Immature natural killer cell (primary cell): Measurements from ENCODE around the gene SLF2. TPM values are rescaled to one million over a fixed set of nuclear protein-coding genes. Genes with fewer than 3 reads are reported as not detected.

ENCODE experiments used
- DNase-seq, 3 donors: peaks; one replicate each; pipeline ENCODE4 v3.0.0; 2022; ENCODE audit warnings: mixed read lengths in 1 of 3
- H3K27ac Mint-ChIP-seq, 6 donors: one replicate each; pipeline ENCODE4 v1.8.0; 2020; ENCODE audit warnings: mixed read lengths in 6 of 6, mild to moderate bottlenecking in 5 of 6, inconsistent platforms in 4 of 6, moderate library complexity in 3 of 6
- H3K27me3 Mint-ChIP-seq, 3 donors: one replicate each; pipeline ENCODE4 v1.8.0; 2020 to 2021; ENCODE audit warnings: low read depth in 3 of 3, mild to moderate bottlenecking in 3 of 3, mixed read lengths in 3 of 3, moderate library complexity in 3 of 3, inconsistent platforms in 1 of 3
- H3K36me3 Mint-ChIP-seq, 3 donors: one replicate each; pipeline ENCODE4 v1.8.0; 2020; ENCODE audit warnings: mixed read lengths in 3 of 3, inconsistent platforms in 2 of 3, mild to moderate bottlenecking in 2 of 3
- H3K4me1 Mint-ChIP-seq, 2 donors: one replicate each; pipeline ENCODE4 v1.8.0; 2020; ENCODE audit warnings: inconsistent platforms in 2 of 2, mild to moderate bottlenecking in 2 of 2, mixed read lengths in 2 of 2, moderate library complexity in 1 of 2
- H3K4me3 Mint-ChIP-seq, 5 donors: one replicate each; pipeline ENCODE4 v1.8.0; 2020; ENCODE audit warnings: mild to moderate bottlenecking in 5 of 5, mixed read lengths in 5 of 5, inconsistent platforms in 3 of 5, moderate library complexity in 3 of 5
- H3K9me3 Mint-ChIP-seq, 6 donors: one replicate each; pipeline ENCODE4 v1.8.0; 2020; ENCODE audit warnings: mild to moderate bottlenecking in 6 of 6, mixed read lengths in 6 of 6, inconsistent platforms in 4 of 6, moderate library complexity in 3 of 6
- polyA plus RNA-seq, 3 donors: library from polyadenylated mRNA; unstranded; fragments of 300-500 nt; fragmentation: Illumina TruSeq; gene quantifications; one replicate each; pipeline ENCODE4 v1.2.3, GENCODE V29; 2021

Gene SLF2
- polyA plus RNA-seq, 3 donors from 2014 or later, result 6.1 to 21.3 (median 8.9) TPM

DNA sequence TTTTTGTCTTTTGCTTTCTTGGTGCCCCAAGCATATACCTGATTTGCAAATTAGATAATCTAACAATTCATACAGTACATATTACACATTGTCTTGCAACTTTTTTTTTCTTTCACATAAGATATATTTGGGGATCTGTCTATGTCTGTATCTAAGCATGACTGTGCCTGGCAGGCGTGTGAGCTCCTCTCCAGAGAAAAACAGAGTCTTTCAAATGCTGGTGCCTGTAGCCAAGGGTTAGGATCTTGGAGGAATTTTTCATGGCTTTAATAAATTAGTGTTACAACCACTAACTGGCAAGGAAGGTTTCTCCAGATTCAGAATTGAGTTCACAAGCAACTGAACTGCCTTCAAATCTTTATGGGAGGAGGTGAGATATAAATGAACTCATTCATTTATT lies 14.8 kb upstream of the SLF2 start:
- H3K27me3 Mint-ChIP-seq, result peaks cover 2 to 18% (median 6%) of the 10 kb centered on the region in 3 donors
- DNase-seq, result no peak
- H3K4me3 Mint-ChIP-seq, result no peak overlapping the region
- H3K4me1 Mint-ChIP-seq, result no peaks in the 10 kb centered on the region
- H3K36me3 Mint-ChIP-seq, result no peaks in the 10 kb centered on the region
- H3K9me3 Mint-ChIP-seq, result no peaks in the 10 kb centered on the region
- no peak overlapping the region for H3K27ac Mint-ChIP-seq

DNA sequence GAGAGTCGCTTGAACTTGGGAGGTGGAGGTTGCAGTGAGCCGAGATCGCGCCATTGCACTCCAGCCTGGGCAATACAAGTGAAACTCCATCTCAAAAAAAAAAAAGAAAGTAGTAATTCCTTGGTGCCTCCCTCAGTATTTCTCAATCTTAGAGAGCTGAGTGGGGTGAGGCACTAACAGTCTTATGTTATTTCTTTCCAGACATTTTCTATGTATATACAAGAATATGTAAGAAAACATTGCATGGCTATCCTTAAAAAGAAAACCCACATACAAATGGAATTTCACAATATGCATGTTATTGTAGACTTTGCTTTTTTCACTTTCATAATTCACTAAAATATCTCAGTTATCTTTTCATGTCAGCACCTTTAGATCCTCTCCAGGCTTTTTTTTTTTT lies 13.6 kb upstream of the SLF2 start:
- DNase-seq, result no peak
- no peaks in the 10 kb centered on the region for H3K4me1 Mint-ChIP-seq
- H3K27ac Mint-ChIP-seq, result no peak overlapping the region
- H3K36me3 Mint-ChIP-seq, result no peaks in the 10 kb centered on the region
- no peaks in the 10 kb centered on the region for H3K9me3 Mint-ChIP-seq
- peaks cover 2 to 10% (median 6%) of the 10 kb centered on the region in 3 donors for H3K27me3 Mint-ChIP-seq
- H3K4me3 Mint-ChIP-seq, result no peak overlapping the region

DNA sequence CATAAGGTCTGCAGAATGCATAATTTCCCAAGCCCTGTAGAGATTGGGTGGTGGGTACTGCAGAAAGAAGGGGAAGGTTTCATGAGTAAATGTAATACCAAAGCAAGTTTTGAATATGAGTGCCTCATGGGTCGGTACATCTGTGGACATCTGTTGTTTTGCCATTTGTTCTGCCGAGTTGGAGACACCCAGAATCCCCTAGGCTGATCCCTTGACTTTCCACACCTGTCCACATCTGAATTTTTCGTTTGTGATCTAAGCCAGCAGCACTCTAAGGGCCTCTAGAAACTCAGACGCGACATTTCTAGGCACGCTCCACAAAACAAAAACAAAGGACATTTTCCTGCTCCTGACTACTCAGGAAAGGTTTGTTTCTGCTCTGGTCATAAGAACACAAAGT lies 11.7 kb upstream of the SLF2 start:
- Mint-ChIP-seq H3K9me3 (no peaks in the 10 kb centered on the region), H3K4me1 (no peaks in the 10 kb centered on the region), H3K4me3 (no peak overlapping the region), H3K36me3 (no peaks in the 10 kb centered on the region), H3K27me3 (peaks cover 2 to 10% (median 8%) of the 10 kb centered on the region in 3 donors), H3K27ac (no peak overlapping the region)
- no peak for DNase-seq

DNA sequence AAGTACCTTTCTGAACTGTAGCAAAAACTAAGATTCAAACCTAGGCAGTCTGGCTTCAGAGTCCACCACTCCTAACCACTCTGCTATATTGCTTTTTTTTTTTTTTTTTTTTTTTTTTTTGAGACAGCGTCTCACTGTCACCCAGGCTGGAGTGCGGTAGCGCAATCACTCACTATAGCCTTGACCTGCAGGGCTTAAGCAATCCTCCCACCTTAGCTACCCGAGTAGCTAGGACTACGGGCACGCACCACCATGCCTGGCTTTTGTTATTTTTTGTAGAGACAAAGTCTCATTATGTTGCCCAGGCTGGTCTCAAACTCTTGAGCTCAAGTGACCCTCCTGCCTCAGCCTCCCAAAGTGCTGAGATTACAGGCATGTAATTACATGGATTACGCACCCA lies 10.1 kb upstream of the SLF2 start:
- no peaks in the 10 kb centered on the region for H3K36me3 Mint-ChIP-seq
- H3K4me3 Mint-ChIP-seq, result no peak overlapping the region
- H3K9me3 Mint-ChIP-seq, result no peaks in the 10 kb centered on the region
- no peak overlapping the region for H3K27ac Mint-ChIP-seq
- H3K4me1 Mint-ChIP-seq, result peaks cover 8% of the 10 kb centered on the region in 2 donors
- peaks cover 2 to 11% (median 10%) of the 10 kb centered on the region in 3 donors for H3K27me3 Mint-ChIP-seq
- DNase-seq, result no peak

DNA sequence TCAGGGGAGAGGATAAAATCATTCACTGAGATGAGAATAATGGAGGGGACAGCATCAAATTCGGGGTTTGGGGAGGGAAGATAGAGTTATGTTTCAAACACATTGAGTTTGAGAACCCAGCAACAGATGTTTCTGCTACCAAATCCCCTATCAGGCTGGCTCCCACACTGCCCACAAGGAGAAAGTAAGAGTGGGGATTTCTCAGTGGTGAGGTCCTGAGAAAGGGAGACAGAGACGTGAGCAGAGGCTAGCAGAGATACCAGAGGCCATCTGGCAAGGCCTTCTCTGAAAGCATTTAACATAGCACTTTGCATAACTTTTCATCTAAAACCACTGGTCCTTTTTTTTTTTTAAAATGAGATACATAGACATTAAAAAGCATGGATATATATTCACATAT lies 7.8 kb upstream of the SLF2 start:
- DNase-seq, result no peak
- H3K27me3 Mint-ChIP-seq, result peaks cover 0 to 6% (median 0%) of the 10 kb centered on the region in 3 donors
- no peak overlapping the region for H3K4me3 Mint-ChIP-seq
- no peaks in the 10 kb centered on the region for H3K36me3 Mint-ChIP-seq
- no peak overlapping the region for H3K27ac Mint-ChIP-seq
- peaks cover 9 to 10% of the 10 kb centered on the region in 2 donors for H3K4me1 Mint-ChIP-seq
- no peaks in the 10 kb centered on the region for H3K9me3 Mint-ChIP-seq

DNA sequence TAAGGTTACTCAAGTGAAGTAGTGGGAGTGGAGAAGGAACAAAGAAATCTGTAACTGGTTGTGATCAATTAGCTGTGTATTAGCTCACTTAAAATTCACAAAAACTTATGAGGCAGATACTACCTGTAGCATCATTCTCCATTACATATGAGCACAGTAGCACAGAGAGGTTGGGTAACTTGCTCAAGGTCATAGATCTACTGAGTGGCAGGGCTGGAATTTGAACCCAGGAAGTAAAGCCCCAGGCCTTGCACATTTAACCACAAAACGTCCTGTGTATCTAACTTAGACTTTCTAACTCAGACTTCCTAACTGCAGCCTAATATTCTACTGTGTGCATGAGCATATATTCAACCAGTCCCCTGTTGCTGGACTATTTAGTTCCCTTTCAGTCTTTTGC lies 5.6 kb upstream of the SLF2 start:
- H3K36me3 Mint-ChIP-seq, result no peaks in the 10 kb centered on the region
- H3K27ac Mint-ChIP-seq, result peak overlapping the region in 5 of 6 donors; percentile 15 to 55 (median 33)
- H3K4me3 Mint-ChIP-seq, result peak overlapping the region in 1 of 5 donors; percentile 51
- no peak for DNase-seq
- no peaks in the 10 kb centered on the region for H3K9me3 Mint-ChIP-seq
- H3K27me3 Mint-ChIP-seq, result peaks cover 0 to 4% (median 0%) of the 10 kb centered on the region in 3 donors
- H3K4me1 Mint-ChIP-seq, result peaks cover 15% of the 10 kb centered on the region in 2 donors

DNA sequence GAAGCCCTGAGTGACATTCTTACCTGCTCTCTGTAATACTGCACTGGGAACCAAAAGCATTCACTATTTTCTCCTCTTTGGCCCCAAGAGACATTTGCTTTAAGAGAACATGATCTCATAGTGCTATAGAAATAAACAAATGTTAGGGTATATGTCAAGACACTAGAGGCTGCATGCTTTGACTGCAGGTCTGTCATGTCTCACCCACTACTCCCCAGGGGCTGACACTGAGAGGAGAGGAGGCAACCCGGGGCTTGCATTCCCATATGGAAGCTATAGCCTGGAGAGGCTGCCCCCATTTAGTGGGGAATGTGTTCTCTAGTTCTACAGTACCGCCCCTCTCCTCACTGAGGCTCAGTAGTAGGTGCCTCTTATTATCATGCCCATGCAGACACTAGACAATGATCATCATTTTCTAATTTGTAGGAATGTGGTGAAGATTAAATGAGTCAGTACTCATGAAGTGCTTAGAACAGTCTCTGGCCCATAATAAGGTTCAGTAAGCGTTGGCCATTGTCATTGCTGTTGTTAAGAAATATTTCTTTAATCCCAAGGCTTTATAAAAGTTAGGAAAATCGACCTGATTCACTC lies 4.9 kb upstream of the SLF2 start:
- DNase-seq, result no peak
- Mint-ChIP-seq H3K27ac (peak overlapping the region in 1 of 6 donors; percentile 55), H3K9me3 (no peaks in the 10 kb centered on the region), H3K4me1 (peaks cover 19 to 21% of the 10 kb centered on the region in 2 donors), H3K4me3 (no peak overlapping the region), H3K36me3 (peaks cover 0 to 1% (median 0%) of the 10 kb centered on the region in 3 donors), H3K27me3 (peaks cover 0 to 7% (median 3%) of the 10 kb centered on the region in 3 donors)

DNA sequence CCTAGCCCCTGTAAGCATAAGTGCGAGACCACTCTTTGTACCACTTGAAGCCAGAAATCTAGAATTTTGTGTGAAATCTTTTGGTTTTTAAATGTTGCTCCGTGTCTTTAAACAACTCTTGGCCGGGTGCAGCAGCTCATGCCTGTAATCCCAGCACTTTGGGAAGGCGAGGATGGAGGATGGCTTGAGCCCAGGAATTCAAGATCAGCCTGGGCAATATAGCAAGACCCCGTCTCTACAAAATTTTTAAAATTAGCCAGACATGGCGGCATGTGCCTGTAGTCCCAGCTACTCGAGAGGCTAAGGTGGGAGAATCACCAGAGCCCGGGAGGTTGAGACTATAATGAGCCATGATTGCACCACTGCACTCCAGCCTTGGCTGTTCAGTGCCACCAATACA lies 4.4 kb upstream of the SLF2 start:
- Mint-ChIP-seq H3K4me3 (no peak overlapping the region), H3K27ac (no peak overlapping the region), H3K4me1 (peaks cover 24 to 26% of the 10 kb centered on the region in 2 donors), H3K9me3 (no peaks in the 10 kb centered on the region), H3K27me3 (peaks cover 0 to 11% (median 4%) of the 10 kb centered on the region in 3 donors), H3K36me3 (peaks cover 0 to 3% (median 0%) of the 10 kb centered on the region in 3 donors)
- no peak for DNase-seq

DNA sequence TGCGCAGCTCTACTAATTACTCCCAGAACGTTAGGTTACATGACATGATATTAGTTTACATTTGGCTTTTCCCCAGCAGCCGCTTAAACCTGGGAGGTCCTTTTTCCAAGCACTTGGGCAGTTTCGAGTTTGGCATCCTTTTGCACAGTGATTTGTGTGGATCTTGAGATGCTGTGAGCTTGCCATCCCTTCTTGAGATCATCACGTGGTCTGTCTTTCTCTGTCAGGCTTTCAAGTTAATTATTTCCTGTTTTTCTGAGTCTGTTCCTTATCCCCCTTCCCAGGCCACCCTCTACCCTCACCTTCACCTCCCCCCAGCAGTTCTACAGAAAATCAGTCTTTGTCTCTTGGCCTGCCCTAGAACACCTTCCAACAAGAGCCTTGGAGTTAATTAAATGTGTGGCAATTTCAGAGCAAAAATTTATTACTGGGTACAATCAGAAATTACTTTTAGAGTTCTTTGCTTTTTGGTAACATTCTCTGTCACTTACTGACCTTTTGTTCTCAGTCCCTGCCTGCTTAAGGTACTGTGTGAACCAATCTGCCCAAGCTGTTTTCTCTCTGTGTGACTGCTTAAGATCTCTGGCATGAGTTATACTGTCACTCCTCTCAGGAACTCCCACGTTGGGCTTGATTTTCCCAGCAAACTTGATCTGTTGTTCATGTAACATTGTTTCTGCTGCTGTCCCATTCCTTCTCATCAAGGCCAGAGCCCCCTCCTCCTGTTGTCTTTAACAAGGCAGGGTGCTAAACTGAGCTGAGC lies 3.1 kb upstream of the SLF2 start:
- Mint-ChIP-seq H3K27me3 (peaks cover 0 to 14% (median 4%) of the 10 kb centered on the region in 3 donors), H3K4me3 (no peak overlapping the region), H3K9me3 (no peaks in the 10 kb centered on the region), H3K4me1 (peaks cover 35 to 39% of the 10 kb centered on the region in 2 donors), H3K36me3 (peaks cover 0 to 3% (median 0%) of the 10 kb centered on the region in 3 donors), H3K27ac (peak overlapping the region in 3 of 6 donors; percentile 22 to 44 (median 35))
- no peak for DNase-seq

DNA sequence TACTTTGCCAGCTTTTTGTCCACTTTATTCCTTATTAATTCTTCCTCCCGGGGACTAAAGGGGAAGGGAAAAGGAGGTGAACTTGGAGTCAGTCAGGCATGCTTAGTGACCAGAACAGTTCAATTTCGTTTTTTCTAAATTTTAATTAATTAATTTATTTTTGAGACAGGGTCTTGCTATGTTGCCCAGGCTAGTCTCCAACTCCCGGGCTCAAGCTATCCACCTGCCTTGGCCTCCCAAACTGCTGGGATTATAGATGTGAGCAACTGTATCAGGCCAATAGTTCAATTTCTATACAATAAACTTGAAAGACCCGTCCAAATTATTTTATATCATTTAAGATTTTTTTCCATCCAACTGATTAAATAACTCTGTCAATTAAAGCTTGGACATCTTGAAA lies 1.3 kb upstream of the SLF2 start:
- H3K4me3 Mint-ChIP-seq, result peak overlapping the region in 2 of 5 donors; percentile 99 to 100
- H3K27ac Mint-ChIP-seq, result peak overlapping the region; percentile 92 to 98 (median 97)
- DNase-seq, result no peak
- H3K4me1 Mint-ChIP-seq, result peaks cover 42 to 53% of the 10 kb centered on the region in 2 donors
- no peaks in the 10 kb centered on the region for H3K9me3 Mint-ChIP-seq
- H3K36me3 Mint-ChIP-seq, result peaks cover under 1 to 3% (median 1%) of the 10 kb centered on the region in 3 donors
- H3K27me3 Mint-ChIP-seq, result peaks cover 0 to 13% (median 4%) of the 10 kb centered on the region in 3 donors

DNA sequence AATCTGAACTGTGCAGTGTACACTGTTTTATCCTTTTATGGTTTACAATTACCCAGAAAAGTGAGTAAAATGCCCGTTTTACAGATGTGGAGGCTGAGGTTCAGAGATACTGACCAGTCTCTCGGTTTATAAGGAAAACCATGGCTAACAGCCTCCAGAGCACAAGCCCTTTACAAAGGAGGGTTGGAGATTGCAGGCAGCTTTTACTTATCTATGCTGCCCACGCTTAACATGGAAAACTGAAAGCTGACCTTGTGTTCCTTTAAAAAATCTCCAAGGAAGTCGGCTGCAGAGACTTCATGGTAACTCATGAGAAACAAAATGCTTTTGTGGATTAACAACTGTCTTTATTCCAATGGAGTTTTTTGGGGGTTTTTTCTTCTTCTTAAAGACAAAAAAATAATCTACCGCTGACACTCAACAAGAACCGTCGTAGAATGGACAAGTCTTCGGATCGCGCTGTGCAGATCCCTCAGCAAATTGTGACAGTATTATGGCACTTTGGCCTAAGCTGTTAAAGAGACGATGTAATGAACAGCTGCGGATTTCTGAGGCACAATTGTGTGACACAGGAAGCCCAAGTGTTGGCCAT lies 654 bp upstream of the SLF2 start:
- Mint-ChIP-seq H3K36me3 (peaks cover 6 to 9% (median 7%) of the 10 kb centered on the region in 3 donors), H3K9me3 (no peaks in the 10 kb centered on the region), H3K27me3 (peaks cover 0 to 13% (median 4%) of the 10 kb centered on the region in 3 donors), H3K4me3 (peak overlapping the region; percentile 97 to 100 (median 99)), H3K4me1 (peaks cover 40 to 55% of the 10 kb centered on the region in 2 donors), H3K27ac (peak overlapping the region; percentile 92 to 98 (median 97))
- DNase-seq, result no peak

DNA sequence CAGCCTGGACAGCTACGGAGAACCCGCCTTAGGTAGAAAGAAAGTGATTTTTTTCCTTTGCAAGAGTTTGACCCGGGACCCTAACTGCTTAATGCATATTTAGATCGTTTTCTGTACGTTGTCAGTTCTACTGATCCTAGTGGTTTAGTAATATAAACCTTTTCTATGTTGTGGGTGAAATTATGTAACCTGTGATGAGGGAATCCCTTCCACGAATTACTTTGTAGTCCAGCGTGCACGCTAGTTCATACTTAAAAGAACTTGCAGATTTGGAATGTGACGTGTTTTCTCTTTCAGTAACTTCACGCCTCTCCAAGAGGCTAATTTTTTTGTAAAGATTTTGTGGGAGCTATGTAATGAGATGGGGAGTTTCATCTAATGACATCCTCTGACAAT lies 705 bp downstream of the SLF2 start:
- Mint-ChIP-seq H3K27ac (peak overlapping the region; percentile 92 to 98 (median 97)), H3K36me3 (peaks cover 6 to 9% (median 7%) of the 10 kb centered on the region in 3 donors), H3K9me3 (no peaks in the 10 kb centered on the region), H3K4me3 (peak overlapping the region; percentile 97 to 100 (median 99)), H3K4me1 (peaks cover 32 to 49% of the 10 kb centered on the region in 2 donors), H3K27me3 (peaks cover 0 to 12% (median 4%) of the 10 kb centered on the region in 3 donors)
- DNase-seq, result no peak

DNA sequence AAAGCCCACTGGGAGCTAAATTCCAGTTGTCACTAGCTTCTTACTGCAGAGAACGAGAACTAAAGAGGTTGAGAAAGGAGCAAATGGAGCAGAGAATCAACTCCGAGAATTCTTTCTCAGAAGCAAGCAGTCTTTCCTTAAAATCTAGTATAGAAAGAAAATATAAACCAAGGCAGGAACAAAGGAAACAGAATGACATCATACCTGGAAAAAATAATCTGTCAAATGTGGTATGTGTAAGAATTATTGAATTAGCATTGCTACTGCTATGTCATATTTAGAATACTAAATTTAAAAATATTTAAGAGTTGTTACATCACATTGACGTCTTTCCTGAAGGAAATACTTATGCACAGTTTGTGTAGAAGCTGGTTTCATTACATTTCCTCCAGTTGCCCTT lies 4.3 kb downstream of the SLF2 start:
- Mint-ChIP-seq H3K27me3 (peaks cover 0 to 12% (median 4%) of the 10 kb centered on the region in 3 donors), H3K27ac (peak overlapping the region in 1 of 6 donors; percentile 62), H3K4me3 (no peak overlapping the region), H3K4me1 (peaks cover 31 to 50% of the 10 kb centered on the region in 2 donors), H3K9me3 (no peaks in the 10 kb centered on the region), H3K36me3 (peaks cover 6 to 22% (median 7%) of the 10 kb centered on the region in 3 donors)
- no peak for DNase-seq

DNA sequence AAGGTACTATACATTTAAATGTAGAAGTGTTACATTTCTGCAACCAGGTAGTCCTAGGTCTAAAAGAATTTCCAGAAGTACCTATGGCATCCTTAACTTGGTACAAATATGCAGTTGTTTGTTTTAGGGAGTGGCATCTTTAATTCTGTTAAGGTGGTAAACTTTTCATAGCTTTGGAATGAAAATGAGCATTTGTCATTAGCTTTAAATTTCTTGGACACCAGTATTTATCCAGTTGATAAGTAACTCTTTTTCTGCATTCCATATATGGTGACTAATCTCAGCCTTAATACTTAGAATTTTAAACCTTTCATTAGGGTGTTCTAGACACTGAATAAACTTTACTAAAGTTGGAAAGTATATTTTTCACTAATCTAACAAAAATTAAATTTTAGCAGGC lies 10.8 kb downstream of the SLF2 start:
- Mint-ChIP-seq H3K27me3 (no peaks in the 10 kb centered on the region), H3K9me3 (no peaks in the 10 kb centered on the region), H3K4me1 (peaks cover 5 to 47% of the 10 kb centered on the region in 2 donors), H3K4me3 (no peak overlapping the region), H3K36me3 (peaks cover 14 to 58% (median 28%) of the 10 kb centered on the region in 3 donors), H3K27ac (no peak overlapping the region)
- no peak for DNase-seq
